ENCODE measurements around the gene KCNIP4. TPM values are rescaled to one million over a fixed set of nuclear protein-coding genes. Genes with fewer than 3 reads are reported as not detected.

Gene KCNIP4
- total and polyA plus RNA-seq, 2 of the 8 experiments (the other 6 are each of a cell fraction or from before 2014, with no cell fraction given): 0.06 TPM; not detected in 1

GRCh38 chr4:21544415-21544814 is 404.2 kb downstream of the KCNIP4 start (continued):
- TF ChIP-seq CHD7 (IDR thresholded peaks at IDR 0.05; ENCODE audit: insufficient replicate concordance, low read length) (no peak), KDM5A (IDR thresholded peaks at IDR 0.05; ENCODE audit: low read length) (no peak), HDAC6 (IDR thresholded peaks at IDR 0.05; ENCODE audit: low read depth, low read length) (no peak), RBBP5 (IDR thresholded peaks at IDR 0.05; ENCODE audit: borderline replicate concordance, low read depth, low read length) (no peak), SP4 (IDR thresholded peaks at IDR 0.05; ENCODE audit: low read length) (no peak)

Measured in H1 (cell line).